Activated naive CD8-positive, alpha-beta T cell treated with anti-CD3 and anti-CD28 coated beads, Interleukin-2, amount 50 U/mL, for 16 hours (primary cell): ENCODE results near the gene LURAP1L.
"Not testable (repeated sequence)": the region's sequence is repeated elsewhere in the genome, so short reads cannot be mapped to it uniquely, and the experiment has no call there.

ENCODE experiments used
- DNase-seq: peaks from one replicate; pipeline ENCODE4 v3.0.0-alpha.2; 2020; ENCODE audit warnings: low read depth, low spot score

Gene LURAP1L

GRCh38 chr9:12856603-12857002 is 81.8 kb downstream of the LURAP1L start:
- DNase-seq: no peak

- no peak for DNase-seq
Measured at GRCh38 chr9:12859704-12860251, 85.0 kb downstream of the LURAP1L start.

GRCh38 chr9:12860998-12861397 is 86.2 kb downstream of the LURAP1L start:
- no peak for DNase-seq

GRCh38 chr9:12862611-12863410 is 88.0 kb downstream of the LURAP1L start:
- no peak for DNase-seq

- DNase-seq: no peak
Measured at GRCh38 chr9:12863618-12864017, 88.8 kb downstream of the LURAP1L start.

GRCh38 chr9:12865380-12865779 is 90.6 kb downstream of the LURAP1L start:
- DNase-seq: not testable (repeated sequence)
